HepG2 (cell line): ENCODE results near the gene NUDCD2. TPM values are rescaled to one million over a fixed set of nuclear protein-coding genes. Genes with fewer than 3 reads are reported as not detected.
A peak's percentile ranks its signal among the peaks of the same experiment; 100 is the strongest.

Experiments
- ESRRA ChIP-seq: sonication (generic); formaldehyde crosslinking; IDR thresholded peaks from 2 replicates; pipeline ENCODE4 v1.5.1; 2020; ENCODE audit warnings: mild to moderate bottlenecking, low read depth, missing genetic modification reagents
- FOXK1 ChIP-seq: sonication (generic); formaldehyde crosslinking; IDR thresholded peaks from 2 replicates; pipeline ENCODE4 v1.4.0; 2020; ENCODE audit warnings: low read depth, missing genetic modification reagents, borderline replicate concordance
- KAT2B ChIP-seq: fragments of 150-350 bp; IDR thresholded peaks from 2 replicates; pipeline ENCODE4 v1.6.1; 2014; ENCODE audit warnings: low read depth, low read length, borderline replicate concordance
- KAT7 ChIP-seq: IDR thresholded peaks from 2 replicates; pipeline ENCODE4 v1.6.1; 2018; ENCODE audit warnings: borderline replicate concordance, missing compliant biosample characterization
- NFYC ChIP-seq: IDR thresholded peaks from 2 replicates; pipeline ENCODE4 v1.6.1; 2016; ENCODE audit warnings: missing genetic modification reagents, missing compliant biosample characterization
- PHB2 ChIP-seq: fragments of 450-650 bp; IDR thresholded peaks from 2 replicates; pipeline ENCODE4 v1.6.1; 2018; ENCODE audit not compliant: partially characterized antibody
- RARG ChIP-seq: sonication (generic); formaldehyde crosslinking; IDR thresholded peaks from 2 replicates; pipeline ENCODE4 v1.4.0; 2020; ENCODE audit warnings: low read depth, mild to moderate bottlenecking, missing genetic modification reagents
- SMARCC2 ChIP-seq: fragments of 450-650 bp; IDR thresholded peaks from 2 replicates; pipeline ENCODE4 v1.6.1; 2017; ENCODE audit warnings: antibody characterized with exemption, mild to moderate bottlenecking
- SP1 ChIP-seq, 2 experiments: fragments of 450-650 bp in 1 of 2; sonication (generic) in 1 of 2; formaldehyde crosslinking in 1 of 2; IDR thresholded peaks; 2 replicates each; pipeline versions ENCODE4 v1.4.0 to v1.6.1; 2016 to 2020; ENCODE audit warnings: missing genetic modification reagents in 1 of 2
- TP53 ChIP-seq: sonication (generic); formaldehyde crosslinking; conservative IDR thresholded peaks from 2 replicates; pipeline ENCODE4 v1.4.0; 2020; ENCODE audit warnings: missing genetic modification reagents
- ZBTB21 ChIP-seq: sonication (generic); formaldehyde crosslinking; IDR thresholded peaks from 2 replicates; pipeline ENCODE4 v1.4.0; 2020; ENCODE audit warnings: missing genetic modification reagents
- ZBTB44 ChIP-seq: sonication (generic); formaldehyde crosslinking; IDR thresholded peaks from 2 replicates; pipeline ENCODE4 v1.4.0; 2020; ENCODE audit warnings: missing genetic modification reagents
- ZNF225 ChIP-seq: sonication (generic); formaldehyde crosslinking; IDR thresholded peaks from 2 replicates; pipeline ENCODE4 v1.4.0; 2020; ENCODE audit warnings: mild to moderate bottlenecking, missing genetic modification reagents
- ZNF232 ChIP-seq: sonication (generic); formaldehyde crosslinking; IDR thresholded peaks from 2 replicates; pipeline ENCODE4 v1.4.0; 2020; ENCODE audit warnings: missing genetic modification reagents, borderline replicate concordance
- ZNF432 ChIP-seq: sonication (generic); formaldehyde crosslinking; IDR thresholded peaks from 2 replicates; pipeline ENCODE4 v1.5.0; 2020; ENCODE audit warnings: missing genetic modification reagents, mild to moderate bottlenecking, borderline replicate concordance
- ZNF607 ChIP-seq: sonication (generic); formaldehyde crosslinking; IDR thresholded peaks from 2 replicates; pipeline ENCODE4 v1.5.1; 2020; ENCODE audit warnings: missing genetic modification reagents, mild to moderate bottlenecking, borderline replicate concordance
- ZNF75D ChIP-seq: sonication (generic); formaldehyde crosslinking; IDR thresholded peaks from 2 replicates; pipeline ENCODE4 v1.8.1; 2023; ENCODE audit warnings: missing genetic modification reagents, mild to moderate bottlenecking, borderline replicate concordance
- ZNF772 ChIP-seq: sonication (generic); formaldehyde crosslinking; IDR thresholded peaks from 2 replicates; pipeline ENCODE4 v1.5.0; 2020; ENCODE audit warnings: mild to moderate bottlenecking, missing genetic modification reagents
- ZZZ3 ChIP-seq: sonication (generic); formaldehyde crosslinking; IDR thresholded peaks from 2 replicates; pipeline ENCODE4 v1.4.0; 2020; ENCODE audit warnings: missing genetic modification reagents, mild to moderate bottlenecking, borderline replicate concordance
- polyA plus RNA-seq, 8 experiments: library from polyadenylated mRNA; depleted of rRNA in 3 of 8; stranded (reverse) in 7 of 8; unstranded in 1 of 8; fragments of >200 nt; fragmentation: Illumina TruSeq in 4 of 8; extraction: Trizol in 4 of 8; gene quantifications; 2 replicates each; pipeline versions ENCODE4 v1.2.1 to v1.2.3, GENCODE V29; 2011 to 2016; ENCODE audit warnings: low read depth in 4 of 8, missing spikeins in 1 of 8, mixed read lengths in 1 of 8; ENCODE audit not compliant: insufficient read depth in 1 of 8
- total RNA-seq, 5 experiments: library from RNA; depleted of rRNA; stranded (reverse); fragments of >200 nt; fragmentation: Illumina TruSeq; extraction: Trizol; gene quantifications; 2 replicates each; pipeline ENCODE4 v1.2.3, GENCODE V29; 2016; ENCODE audit warnings: low read depth in 1 of 5
- TF ChIP-seq, protein P1 (sequence below): sonication (generic); formaldehyde crosslinking; IDR thresholded peaks from 2 replicates; pipeline ENCODE4 v1.4.0; 2020; ENCODE audit warnings: missing genetic modification reagents, borderline replicate concordance
- TF ChIP-seq, protein P2 (sequence below): sonication (generic); formaldehyde crosslinking; IDR thresholded peaks from 2 replicates; pipeline ENCODE4 v1.9.0; 2021; ENCODE audit warnings: missing genetic modification reagents, borderline replicate concordance

NUDCD2 gene
- total and polyA plus RNA-seq, 2 of the 13 experiments (the other 11 are each of a cell fraction or from before 2014, with no cell fraction given), result 14.8 to 39.2 TPM

GRCh38 chr5:163505368-163506094, 45.6 kb upstream of the NUDCD2 start, which contains the start of gene MAT2B (continued):
- TF ChIP-seq, protein P1, sequence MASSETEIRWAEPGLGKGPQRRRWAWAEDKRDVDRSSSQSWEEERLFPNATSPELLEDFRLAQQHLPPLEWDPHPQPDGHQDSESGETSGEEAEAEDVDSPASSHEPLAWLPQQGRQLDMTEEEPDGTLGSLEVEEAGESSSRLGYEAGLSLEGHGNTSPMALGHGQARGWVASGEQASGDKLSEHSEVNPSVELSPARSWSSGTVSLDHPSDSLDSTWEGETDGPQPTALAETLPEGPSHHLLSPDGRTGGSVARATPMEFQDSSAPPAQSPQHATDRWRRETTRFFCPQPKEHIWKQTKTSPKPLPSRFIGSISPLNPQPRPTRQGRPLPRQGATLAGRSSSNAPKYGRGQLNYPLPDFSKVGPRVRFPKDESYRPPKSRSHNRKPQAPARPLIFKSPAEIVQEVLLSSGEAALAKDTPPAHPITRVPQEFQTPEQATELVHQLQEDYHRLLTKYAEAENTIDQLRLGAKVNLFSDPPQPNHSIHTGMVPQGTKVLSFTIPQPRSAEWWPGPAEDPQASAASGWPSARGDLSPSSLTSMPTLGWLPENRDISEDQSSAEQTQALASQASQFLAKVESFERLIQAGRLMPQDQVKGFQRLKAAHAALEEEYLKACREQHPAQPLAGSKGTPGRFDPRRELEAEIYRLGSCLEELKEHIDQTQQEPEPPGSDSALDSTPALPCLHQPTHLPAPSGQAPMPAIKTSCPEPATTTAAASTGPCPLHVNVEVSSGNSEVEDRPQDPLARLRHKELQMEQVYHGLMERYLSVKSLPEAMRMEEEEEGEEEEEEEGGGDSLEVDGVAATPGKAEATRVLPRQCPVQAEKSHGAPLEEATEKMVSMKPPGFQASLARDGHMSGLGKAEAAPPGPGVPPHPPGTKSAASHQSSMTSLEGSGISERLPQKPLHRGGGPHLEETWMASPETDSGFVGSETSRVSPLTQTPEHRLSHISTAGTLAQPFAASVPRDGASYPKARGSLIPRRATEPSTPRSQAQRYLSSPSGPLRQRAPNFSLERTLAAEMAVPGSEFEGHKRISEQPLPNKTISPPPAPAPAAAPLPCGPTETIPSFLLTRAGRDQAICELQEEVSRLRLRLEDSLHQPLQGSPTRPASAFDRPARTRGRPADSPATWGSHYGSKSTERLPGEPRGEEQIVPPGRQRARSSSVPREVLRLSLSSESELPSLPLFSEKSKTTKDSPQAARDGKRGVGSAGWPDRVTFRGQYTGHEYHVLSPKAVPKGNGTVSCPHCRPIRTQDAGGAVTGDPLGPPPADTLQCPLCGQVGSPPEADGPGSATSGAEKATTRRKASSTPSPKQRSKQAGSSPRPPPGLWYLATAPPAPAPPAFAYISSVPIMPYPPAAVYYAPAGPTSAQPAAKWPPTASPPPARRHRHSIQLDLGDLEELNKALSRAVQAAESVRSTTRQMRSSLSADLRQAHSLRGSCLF, result no peak
- TF ChIP-seq KAT7, result peak; percentile 68; the same call in 1 of the 2 replicates
- TF ChIP-seq NFYC (CRISPR knock-in tag), result peak; percentile 92
- TF ChIP-seq ZNF432 (CRISPR knock-in tag), result no peak
- no peak for TF ChIP-seq RARG
- TF ChIP-seq ZNF772 (CRISPR knock-in tag), result no peak
- TF ChIP-seq FOXK1 (CRISPR knock-in tag), result peak; percentile 95
- 0 out of 2 replicates have a peak, but pooled peaks have one; percentile 58 for TF ChIP-seq ZNF225
- TF ChIP-seq SMARCC2, result no peak
- no peak for TF ChIP-seq TP53 (CRISPR knock-in tag)
- no peak for TF ChIP-seq ZNF75D (CRISPR knock-in tag)
- peak; percentile 38 for TF ChIP-seq ZNF607 (CRISPR knock-in tag)
- peak; percentile 20; the same call in 1 of the 2 replicates for TF ChIP-seq ESRRA (CRISPR knock-in tag)
- TF ChIP-seq ZNF232 (CRISPR knock-in tag), result no peak
- TF ChIP-seq KAT2B, result no peak
- no peak for TF ChIP-seq ZBTB44
- TF ChIP-seq PHB2, result no peak
- no peak for TF ChIP-seq ZBTB21 (CRISPR knock-in tag)
- TF ChIP-seq, protein P2, sequence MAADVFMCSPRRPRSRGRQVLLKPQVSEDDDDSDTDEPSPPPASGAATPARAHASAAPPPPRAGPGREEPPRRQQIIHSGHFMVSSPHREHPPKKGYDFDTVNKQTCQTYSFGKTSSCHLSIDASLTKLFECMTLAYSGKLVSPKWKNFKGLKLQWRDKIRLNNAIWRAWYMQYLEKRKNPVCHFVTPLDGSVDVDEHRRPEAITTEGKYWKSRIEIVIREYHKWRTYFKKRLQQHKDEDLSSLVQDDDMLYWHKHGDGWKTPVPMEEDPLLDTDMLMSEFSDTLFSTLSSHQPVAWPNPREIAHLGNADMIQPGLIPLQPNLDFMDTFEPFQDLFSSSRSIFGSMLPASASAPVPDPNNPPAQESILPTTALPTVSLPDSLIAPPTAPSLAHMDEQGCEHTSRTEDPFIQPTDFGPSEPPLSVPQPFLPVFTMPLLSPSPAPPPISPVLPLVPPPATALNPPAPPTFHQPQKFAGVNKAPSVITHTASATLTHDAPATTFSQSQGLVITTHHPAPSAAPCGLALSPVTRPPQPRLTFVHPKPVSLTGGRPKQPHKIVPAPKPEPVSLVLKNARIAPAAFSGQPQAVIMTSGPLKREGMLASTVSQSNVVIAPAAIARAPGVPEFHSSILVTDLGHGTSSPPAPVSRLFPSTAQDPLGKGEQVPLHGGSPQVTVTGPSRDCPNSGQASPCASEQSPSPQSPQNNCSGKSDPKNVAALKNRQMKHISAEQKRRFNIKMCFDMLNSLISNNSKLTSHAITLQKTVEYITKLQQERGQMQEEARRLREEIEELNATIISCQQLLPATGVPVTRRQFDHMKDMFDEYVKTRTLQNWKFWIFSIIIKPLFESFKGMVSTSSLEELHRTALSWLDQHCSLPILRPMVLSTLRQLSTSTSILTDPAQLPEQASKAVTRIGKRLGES (CRISPR knock-in tag), result no peak
- no peak for TF ChIP-seq ZZZ3 (CRISPR knock-in tag)
- no peak for TF ChIP-seq SP1 (IDR thresholded peaks at IDR 0.05)
- peak; percentile 82 for TF ChIP-seq SP1 (CRISPR knock-in tag; IDR thresholded peaks at IDR 0.05)
